ENCODE results near the gene YIF1A. TPM values are rescaled to one million over a fixed set of nuclear protein-coding genes. Genes with fewer than 3 reads are reported as not detected.
A peak's percentile ranks its signal among the peaks of the same experiment; 100 is the strongest.

Gene YIF1A
- total RNA-seq, 2 experiments from 2014 or later: 57.2 to 73.4 TPM

DNA sequence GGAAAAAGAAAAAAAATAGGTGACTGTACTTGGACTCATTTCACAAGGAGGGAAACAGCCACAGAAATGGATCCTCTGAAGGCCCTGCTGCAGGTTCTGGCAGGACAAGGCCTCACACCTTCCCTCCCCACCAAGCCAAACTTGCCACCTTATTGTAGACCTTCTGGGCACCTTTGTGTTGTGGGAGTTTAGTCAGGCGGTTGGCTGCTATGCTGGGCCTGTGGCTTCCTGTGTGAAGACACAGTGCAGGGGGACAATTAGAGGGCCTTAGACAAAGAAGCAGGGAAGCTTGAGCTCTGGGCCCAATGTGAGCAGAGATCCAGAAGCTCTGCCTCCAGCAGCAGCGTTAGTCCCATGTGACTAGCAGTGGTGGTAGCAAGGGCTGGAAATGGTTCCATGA lies 16.3 kb downstream of the YIF1A start:
- H3K36me3 ChIP-seq (ENCODE audit: insufficient read depth, low read length): peaks cover 56% of the 10 kb centered on the region

DNA sequence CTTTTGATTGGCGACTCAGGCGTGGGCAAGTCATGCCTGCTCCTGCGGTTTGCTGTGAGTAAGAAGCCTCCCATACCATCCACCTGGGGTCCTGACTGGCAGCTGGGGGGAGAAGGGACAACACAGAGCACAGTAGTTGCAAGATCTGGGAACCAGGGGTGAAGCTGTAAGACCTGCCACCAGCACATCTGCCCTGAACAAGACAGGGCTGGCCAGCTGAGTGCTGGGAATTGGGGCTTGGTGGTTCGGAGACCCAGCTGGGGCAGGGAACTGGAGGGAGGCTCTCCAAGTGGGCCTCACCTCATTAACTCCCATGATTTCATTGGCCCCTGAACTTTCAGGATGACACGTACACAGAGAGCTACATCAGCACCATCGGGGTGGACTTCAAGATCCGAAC lies 17.1 kb downstream of the YIF1A start:
- Histone ChIP-seq H3K79me2 (ENCODE audit: insufficient read depth, low read depth, low read length) (peaks cover 24% of the 10 kb centered on the region), H3K4me3 (ENCODE audit: low read depth, low read length, poor library complexity, severe bottlenecking) (no peak overlapping the region), H3K9me2 (ENCODE audit: insufficient read depth, low read length) (no peaks in the 10 kb centered on the region), H3K36me3 (ENCODE audit: insufficient read depth, low read length) (peaks cover 60% of the 10 kb centered on the region), H3K27ac (ENCODE audit: low read depth, low read length, poor library complexity, severe bottlenecking) (no peak overlapping the region), H3K4me1 (ENCODE audit: insufficient read depth, low read length, poor library complexity, severe bottlenecking) (peaks cover 24% of the 10 kb centered on the region), H2AFZ (ENCODE audit: low read length) (no peak overlapping the region), H3K9me3 (ENCODE audit: low read length) (no peaks in the 10 kb centered on the region), H4K20me1 (ENCODE audit: insufficient read depth, low read length) (no peaks in the 10 kb centered on the region), H3K4me2 (ENCODE audit: low read length) (no peak overlapping the region)
- no TSS peak for BruUV-seq (replicated peaks)
- no peak for DNase-seq (ENCODE audit: low spot score)
- no peak for TF ChIP-seq EZH2phosphoT487 (IDR thresholded peaks at IDR 0.05; ENCODE audit: borderline replicate concordance, low read depth, low read length)
- TF ChIP-seq, protein P1, sequence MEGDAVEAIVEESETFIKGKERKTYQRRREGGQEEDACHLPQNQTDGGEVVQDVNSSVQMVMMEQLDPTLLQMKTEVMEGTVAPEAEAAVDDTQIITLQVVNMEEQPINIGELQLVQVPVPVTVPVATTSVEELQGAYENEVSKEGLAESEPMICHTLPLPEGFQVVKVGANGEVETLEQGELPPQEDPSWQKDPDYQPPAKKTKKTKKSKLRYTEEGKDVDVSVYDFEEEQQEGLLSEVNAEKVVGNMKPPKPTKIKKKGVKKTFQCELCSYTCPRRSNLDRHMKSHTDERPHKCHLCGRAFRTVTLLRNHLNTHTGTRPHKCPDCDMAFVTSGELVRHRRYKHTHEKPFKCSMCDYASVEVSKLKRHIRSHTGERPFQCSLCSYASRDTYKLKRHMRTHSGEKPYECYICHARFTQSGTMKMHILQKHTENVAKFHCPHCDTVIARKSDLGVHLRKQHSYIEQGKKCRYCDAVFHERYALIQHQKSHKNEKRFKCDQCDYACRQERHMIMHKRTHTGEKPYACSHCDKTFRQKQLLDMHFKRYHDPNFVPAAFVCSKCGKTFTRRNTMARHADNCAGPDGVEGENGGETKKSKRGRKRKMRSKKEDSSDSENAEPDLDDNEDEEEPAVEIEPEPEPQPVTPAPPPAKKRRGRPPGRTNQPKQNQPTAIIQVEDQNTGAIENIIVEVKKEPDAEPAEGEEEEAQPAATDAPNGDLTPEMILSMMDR (conservative IDR thresholded peaks at IDR 0.05; ENCODE audit: low read length): no peak
- ChIA-PET CTCF (ENCODE audit: unreplicated experiment) (no interaction called here), POLR2A (interaction anchor here (1.5 kb wide), 1 partner anchor 13 kb away, joined by 7 read pairs; no protein-coding TSS in a partner anchor)
- intact Hi-C loops (cut with micrococcal nuclease; ENCODE audit: unreplicated experiment): no loop called here

More for the DNA sequence above, 16.3 kb downstream of the YIF1A start:
- Histone ChIP-seq H3K4me1 (ENCODE audit: insufficient read depth, low read length, poor library complexity, severe bottlenecking) (peaks cover 20% of the 10 kb centered on the region), H2AFZ (ENCODE audit: low read length) (no peak overlapping the region), H3K27ac (ENCODE audit: low read depth, low read length, poor library complexity, severe bottlenecking) (no peak overlapping the region), H3K9me3 (ENCODE audit: low read length) (no peaks in the 10 kb centered on the region), H4K20me1 (ENCODE audit: insufficient read depth, low read length) (no peaks in the 10 kb centered on the region), H3K4me3 (ENCODE audit: low read depth, low read length, poor library complexity, severe bottlenecking) (no peak overlapping the region), H3K79me2 (ENCODE audit: insufficient read depth, low read depth, low read length) (peaks cover 24% of the 10 kb centered on the region), H3K4me2 (ENCODE audit: low read length) (no peak overlapping the region), H3K9me2 (ENCODE audit: insufficient read depth, low read length) (no peaks in the 10 kb centered on the region)
- CTCF ChIA-PET (ENCODE audit: unreplicated experiment): no interaction called here
- no peak for DNase-seq (ENCODE audit: low spot score)
- BruUV-seq (replicated peaks): no TSS peak
- intact Hi-C loops (cut with micrococcal nuclease; ENCODE audit: unreplicated experiment): no loop called here
- POLR2A ChIA-PET: no interaction called here
- no peak for TF ChIP-seq EZH2phosphoT487 (IDR thresholded peaks at IDR 0.05; ENCODE audit: borderline replicate concordance, low read depth, low read length)
- TF ChIP-seq, protein P1 (conservative IDR thresholded peaks at IDR 0.05; ENCODE audit: low read length): no peak

DNA sequence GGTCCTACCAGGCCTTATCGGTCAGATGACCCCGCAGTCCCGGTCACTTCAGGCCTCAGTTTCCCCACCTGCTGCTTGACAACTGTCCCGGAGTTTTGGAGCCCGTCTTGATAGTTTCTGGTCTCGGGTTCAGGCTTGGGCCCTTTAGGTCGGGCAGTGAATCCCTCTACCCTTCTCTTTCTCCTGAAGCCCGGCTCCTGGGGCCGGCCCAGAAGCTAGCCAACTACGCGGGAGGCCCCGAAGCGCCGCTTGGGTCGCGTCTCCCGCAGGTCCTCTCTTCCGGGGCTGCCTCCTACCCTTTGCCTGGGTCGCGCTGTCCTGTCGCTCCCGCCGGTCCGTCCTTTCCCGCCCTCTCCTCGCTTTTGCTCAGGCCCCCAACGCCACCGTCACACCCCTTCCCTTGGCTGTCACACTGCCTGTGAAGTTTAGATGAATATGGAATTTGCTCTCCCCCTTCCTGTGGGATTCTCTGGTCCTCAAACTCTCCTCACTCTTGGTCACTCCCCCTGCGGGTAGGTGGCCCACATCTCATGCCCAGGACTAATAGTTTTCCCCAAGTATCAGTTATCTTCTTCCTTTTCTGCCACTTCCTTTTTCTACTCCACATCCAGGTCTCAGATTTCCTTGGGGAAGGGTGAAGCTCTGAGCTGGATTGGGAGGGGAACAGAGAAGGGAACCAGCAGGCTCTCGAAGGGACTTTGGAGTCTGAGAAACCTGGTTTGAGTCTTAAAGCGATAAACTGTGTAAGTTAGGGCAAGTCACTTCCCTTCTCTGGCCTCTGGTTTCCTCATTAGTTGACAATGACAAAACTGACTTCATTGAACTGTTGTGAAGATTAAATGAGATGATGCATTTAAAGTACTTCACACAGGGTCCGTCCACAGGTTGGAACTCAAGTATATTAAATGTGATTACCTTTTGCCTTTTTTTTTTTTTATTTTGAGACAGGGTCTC lies 19.7 kb downstream of the YIF1A start:
- Histone ChIP-seq H3K9me3 (ENCODE audit: low read length) (no peaks in the 10 kb centered on the region), H3K27ac (ENCODE audit: low read depth, low read length, poor library complexity, severe bottlenecking) (peak overlapping the region; percentile 84), H3K9me2 (ENCODE audit: insufficient read depth, low read length) (no peaks in the 10 kb centered on the region), H3K4me1 (ENCODE audit: insufficient read depth, low read length, poor library complexity, severe bottlenecking) (peaks cover 24% of the 10 kb centered on the region), H3K4me2 (ENCODE audit: low read length) (peak overlapping the region; percentile 99), H3K4me3 (ENCODE audit: low read depth, low read length, poor library complexity, severe bottlenecking) (peak overlapping the region; percentile 100), H4K20me1 (ENCODE audit: insufficient read depth, low read length) (no peaks in the 10 kb centered on the region), H2AFZ (ENCODE audit: low read length) (peak overlapping the region; percentile 72; the same call in 1 of the 2 replicates), H3K79me2 (ENCODE audit: insufficient read depth, low read depth, low read length) (peaks cover 24% of the 10 kb centered on the region), H3K36me3 (ENCODE audit: insufficient read depth, low read length) (peaks cover 69% of the 10 kb centered on the region)
- POLR2A ChIA-PET: no interaction called here
- intact Hi-C loops (cut with micrococcal nuclease; ENCODE audit: unreplicated experiment): loop anchor here (1.0 to 5.0 kb wide), 3 partner anchors 13 to 412 kb away; partner anchors contain the start of genes BANF1, CFL1 and EIF1AD
- TF ChIP-seq, protein P1 (conservative IDR thresholded peaks at IDR 0.05; ENCODE audit: low read length): peak; percentile 39; the same call in 1 of the 2 replicates
- no peak for TF ChIP-seq EZH2phosphoT487 (IDR thresholded peaks at IDR 0.05; ENCODE audit: borderline replicate concordance, low read depth, low read length)
- BruUV-seq (replicated peaks): TSS peak; percentile 72
- CTCF ChIA-PET (ENCODE audit: unreplicated experiment): no interaction called here
- DNase-seq (ENCODE audit: low spot score): peak; percentile 44
